KBM-7 (cell line): ENCODE data around the gene POU2F2.

Experiments
- DNase-seq: peaks from one replicate; pipeline ENCODE4 v3.0.0-alpha.2; 2015
- in situ Hi-C: fragments of 300-500 bp; cut with MboI; formaldehyde crosslinking; loops from 2 replicates; pipeline ENCODE4 v1.14.3; 2020; ENCODE audit warnings: low sequenced_read_pairs, low pct_unique_long_range_greater_than_20kb, mixed read lengths

POU2F2 gene

DNA sequence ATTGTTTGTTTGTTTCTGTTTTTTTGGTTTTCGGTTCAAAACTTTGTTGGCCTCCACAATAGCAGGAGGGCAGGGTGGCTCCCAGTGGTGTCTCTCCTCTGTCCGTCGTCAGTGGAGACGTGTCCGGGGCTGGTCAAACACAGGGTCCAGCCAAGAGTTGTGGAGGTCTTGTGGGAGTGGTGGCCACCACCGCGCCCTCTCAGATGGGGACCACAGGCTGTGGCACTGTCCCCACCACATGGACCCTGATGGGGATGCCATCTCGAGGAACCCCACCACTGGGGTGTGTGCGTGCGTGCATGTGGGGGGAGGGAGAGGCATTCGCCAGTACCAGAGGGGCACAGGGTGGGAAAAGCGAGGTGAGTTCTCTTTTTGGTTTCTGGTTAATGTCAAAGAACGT lies 42.5 kb downstream of the POU2F2 start:
- in situ Hi-C loops: no loop called here
- no peak for DNase-seq

DNA sequence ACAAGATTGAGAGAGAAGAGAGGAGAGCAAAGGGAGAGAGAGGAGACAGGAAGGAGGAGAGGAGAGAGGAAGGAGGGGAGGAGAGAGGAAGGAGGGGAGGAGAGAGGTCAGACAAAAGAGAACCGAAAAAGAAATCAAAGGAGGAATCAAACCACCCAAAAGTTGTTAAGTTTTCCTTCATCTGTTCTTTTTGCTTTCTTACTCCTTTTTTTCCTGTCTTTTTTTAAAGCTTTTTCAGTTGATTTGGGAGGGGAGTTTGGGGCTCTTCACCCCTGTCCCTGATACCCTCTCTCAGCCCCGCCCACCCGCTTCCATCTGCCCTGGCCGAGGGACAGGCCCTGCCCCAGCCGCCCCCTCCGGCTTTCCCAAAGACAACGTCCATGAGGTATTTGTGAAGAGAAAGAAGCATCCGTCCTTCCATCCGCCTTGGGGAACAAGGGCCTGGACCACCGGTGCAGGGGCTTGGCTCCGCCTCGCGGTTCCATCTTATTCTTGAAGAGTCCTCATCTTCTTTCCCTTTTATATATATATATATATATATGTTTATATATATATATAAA lies 43.0 kb downstream of the POU2F2 start:
- no peak for DNase-seq
- in situ Hi-C loops: no loop called here

DNA sequence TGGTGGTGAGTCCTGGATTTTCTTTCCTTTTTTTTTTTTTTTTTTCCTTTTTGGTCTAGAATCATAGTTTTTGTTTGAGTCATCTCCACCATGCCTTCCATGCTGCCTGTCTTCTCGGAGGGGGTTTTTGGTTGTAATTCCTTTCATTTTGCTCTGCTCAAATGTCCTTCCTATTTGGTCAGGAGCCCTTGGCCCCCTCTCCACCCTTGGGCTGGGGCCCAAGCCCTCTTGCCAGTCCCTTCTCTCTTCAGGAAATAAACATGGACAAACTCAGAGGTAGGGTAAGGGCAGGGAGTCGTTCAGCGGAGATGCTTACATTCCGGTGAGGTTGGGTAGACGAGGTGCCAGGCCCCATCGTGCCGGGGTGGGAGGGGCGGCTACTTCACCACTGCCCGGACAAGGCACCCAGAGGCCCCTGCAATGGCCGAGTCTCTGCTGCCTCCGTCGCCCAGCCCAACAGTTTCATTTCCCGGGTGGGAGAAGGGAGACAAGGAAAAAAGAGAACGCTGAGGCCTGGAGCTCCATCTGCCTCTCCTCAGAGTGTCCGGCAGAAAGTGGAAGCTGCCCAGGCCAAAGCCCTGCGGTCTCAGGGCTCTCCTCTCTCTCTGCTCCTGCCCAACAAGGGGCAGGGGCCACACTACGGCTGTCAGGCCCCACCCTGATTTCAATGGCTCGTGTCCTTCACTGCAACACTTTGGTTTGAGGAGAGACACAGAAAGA lies 43.6 kb downstream of the POU2F2 start:
- in situ Hi-C loops: no loop called here
- no peak for DNase-seq

DNA sequence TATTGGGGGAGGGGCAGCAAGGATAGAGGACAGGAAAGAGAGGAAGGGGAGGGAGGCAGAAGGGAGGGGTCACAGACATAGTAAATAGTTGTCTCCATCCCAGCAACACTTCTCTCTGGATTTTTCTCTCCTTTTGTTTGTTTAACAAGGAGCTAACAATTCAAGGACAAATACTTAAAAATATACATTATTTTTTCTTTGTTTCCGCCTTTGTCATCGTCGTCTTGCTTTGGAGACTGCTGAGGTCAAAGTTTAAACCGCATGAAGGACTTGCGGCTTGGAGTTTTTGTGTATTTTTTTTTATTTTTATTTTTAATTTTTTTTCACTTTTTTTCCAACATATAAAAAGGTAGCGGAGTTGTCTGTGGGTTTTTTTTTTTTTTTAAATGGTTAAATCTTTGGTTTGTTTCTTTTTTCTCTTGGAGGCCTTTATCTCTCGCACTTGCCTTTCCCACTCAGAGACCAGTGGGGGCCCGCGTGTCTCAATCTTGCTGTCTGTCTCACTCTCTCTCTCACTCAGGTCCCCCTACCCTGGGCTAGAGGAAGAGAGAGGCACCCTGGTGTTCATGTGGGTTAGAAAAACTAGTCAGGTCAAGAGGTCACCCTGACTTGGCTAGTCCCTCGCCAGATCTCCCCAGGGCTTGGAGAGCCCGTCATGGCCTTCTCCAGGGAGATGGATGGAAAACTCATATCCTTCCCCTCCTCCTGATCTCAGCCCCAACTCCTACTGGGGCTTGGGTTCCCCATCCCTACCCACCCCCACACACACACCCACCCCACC lies 45.3 kb downstream of the POU2F2 start:
- DNase-seq: no peak
- in situ Hi-C loops: no loop called here

DNA sequence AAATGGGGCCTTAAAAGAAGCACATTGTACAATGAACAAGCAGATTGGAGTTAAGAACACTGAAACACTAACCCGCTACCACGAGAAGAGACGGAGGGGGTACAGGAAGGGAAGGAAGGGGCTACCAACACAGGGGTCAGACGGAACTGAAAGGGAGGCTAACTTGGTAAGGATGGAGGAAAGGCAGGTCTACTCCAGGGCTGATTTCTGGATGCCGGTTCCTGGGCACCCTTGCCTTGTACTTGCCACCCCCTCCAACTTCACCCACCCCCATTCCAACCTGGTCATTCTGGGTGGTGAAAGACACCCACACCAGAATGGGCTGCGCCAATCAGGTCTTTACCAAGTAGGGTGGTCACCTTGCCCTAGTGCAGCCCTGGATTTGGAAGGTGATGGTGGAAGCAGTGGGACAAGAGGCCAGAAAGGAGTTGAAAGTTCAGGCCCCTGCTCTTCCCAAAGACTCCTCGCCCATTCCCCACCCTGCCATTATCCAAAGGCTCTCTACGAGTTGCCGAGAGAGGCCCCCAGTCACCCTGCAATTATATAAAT lies 46.0 kb downstream of the POU2F2 start:
- in situ Hi-C loops: no loop called here
- DNase-seq: no peak

DNA sequence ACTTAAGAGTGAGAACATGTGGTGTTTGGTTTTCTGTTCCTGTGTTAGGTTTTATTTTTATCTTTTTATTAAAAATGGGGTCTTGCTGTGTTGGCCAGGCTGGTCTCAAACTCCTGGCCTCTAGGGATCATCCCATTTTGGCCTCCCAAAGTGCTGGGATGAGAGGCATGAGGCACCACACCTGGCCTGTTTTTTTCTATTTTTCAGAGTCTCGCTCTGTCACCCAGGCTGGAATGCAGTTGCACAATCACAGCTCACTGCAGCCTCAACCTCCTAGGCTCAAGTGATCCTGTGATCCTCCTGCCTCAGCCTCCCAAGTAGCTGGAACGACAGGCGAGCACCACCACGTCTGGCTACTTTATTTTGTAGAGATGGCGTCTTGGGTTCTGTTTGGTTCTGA lies 48.7 kb downstream of the POU2F2 start:
- in situ Hi-C loops: no loop called here
- DNase-seq: no peak

DNA sequence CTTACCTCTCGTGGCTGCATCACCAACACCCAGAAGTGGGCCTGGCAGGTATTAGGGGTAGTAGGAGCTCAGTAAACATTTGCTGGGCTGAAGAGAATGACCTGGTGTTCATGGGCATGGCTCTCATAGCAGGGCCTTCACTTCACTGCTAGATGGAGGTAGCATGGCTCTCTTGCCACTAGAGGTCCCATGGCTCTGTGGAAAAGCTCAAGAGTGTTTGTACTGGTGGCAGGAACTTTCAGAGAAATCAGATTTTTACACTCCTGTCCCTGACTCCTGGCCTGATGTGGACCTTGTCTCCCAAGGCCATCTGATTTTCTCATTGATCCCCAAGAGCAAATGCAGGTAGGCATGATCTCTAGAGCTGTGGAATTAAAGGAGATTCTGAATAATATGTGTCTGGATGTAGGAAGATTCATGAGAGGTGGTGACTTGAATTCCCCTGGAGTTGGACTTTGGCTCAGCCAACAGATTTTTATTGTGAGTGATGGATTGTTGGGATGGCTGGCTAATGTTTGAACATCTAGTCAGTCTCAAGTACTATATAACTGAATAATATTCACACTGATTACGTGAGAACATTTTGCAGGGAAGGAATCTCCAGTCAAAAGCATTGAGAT lies 50.6 kb downstream of the POU2F2 start:
- in situ Hi-C loops: no loop called here
- peak; percentile 38 for DNase-seq

DNA sequence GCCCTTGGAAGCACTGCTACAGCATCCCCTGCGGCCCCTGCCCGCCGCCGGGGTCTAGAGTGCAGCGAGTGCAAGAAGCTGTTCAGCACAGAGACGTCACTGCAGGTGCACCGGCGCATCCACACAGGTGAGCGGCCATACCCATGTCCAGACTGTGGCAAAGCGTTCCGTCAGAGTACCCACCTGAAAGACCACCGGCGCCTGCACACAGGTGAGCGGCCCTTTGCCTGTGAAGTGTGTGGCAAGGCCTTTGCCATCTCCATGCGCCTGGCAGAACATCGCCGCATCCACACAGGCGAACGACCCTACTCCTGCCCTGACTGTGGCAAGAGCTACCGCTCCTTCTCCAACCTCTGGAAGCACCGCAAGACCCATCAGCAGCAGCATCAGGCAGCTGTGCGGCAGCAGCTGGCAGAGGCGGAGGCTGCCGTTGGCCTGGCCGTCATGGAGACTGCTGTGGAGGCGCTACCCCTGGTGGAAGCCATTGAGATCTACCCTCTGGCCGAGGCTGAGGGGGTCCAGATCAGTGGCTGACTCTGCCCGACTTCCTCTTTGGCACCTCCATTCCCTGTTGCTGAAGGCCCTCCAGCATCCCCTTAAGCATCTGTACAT lies 51.4 kb downstream of the POU2F2 start:
- in situ Hi-C loops: no loop called here
- DNase-seq: no peak

DNA sequence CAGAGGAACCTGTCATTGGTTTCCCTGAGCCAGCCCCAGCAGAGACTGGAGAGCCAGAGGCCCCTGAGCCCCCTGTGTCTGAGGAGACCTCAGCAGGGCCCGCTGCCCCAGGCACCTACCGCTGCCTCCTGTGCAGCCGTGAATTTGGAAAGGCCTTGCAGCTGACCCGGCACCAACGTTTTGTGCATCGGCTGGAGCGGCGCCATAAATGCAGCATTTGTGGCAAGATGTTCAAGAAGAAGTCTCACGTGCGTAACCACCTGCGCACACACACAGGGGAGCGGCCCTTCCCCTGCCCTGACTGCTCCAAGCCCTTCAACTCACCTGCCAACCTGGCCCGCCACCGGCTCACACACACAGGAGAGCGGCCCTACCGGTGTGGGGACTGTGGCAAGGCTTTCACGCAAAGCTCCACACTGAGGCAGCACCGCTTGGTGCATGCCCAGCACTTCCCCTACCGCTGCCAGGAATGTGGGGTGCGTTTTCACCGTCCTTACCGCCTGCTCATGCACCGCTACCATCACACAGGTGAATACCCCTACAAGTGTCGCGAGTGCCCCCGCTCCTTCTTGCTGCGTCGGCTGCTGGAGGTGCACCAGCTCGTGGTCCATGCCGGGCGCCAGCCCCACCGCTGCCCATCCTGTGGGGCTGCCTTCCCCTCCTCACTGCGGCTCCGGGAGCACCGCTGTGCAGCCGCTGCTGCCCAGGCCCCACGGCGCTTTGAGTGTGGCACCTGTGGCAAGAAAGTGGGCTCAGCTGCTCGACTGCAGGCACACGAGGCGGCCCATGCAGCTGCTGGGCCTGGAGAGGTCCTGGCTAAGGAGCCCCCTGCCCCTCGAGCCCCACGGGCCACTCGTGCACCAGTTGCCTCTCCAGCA lies 52.1 kb downstream of the POU2F2 start:
- DNase-seq: no peak

DNA sequence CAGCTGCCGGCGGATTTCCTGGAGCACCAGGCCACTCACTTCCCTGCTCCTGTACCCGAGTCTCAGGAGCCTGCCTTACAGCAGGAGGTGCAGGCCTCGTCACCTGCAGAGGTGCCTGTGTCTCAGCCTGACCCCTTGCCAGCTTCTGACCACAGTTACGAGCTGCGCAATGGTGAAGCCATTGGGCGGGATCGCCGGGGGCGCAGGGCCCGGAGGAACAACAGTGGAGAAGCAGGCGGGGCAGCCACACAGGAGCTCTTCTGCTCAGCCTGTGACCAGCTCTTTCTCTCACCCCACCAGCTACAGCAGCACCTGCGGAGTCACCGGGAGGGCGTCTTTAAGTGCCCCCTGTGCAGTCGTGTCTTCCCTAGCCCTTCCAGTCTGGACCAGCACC lies 53.0 kb downstream of the POU2F2 start:
- in situ Hi-C loops: no loop called here
- no peak for DNase-seq

More for the DNA sequence above, 52.1 kb downstream of the POU2F2 start:
- in situ Hi-C loops: no loop called here

DNA sequence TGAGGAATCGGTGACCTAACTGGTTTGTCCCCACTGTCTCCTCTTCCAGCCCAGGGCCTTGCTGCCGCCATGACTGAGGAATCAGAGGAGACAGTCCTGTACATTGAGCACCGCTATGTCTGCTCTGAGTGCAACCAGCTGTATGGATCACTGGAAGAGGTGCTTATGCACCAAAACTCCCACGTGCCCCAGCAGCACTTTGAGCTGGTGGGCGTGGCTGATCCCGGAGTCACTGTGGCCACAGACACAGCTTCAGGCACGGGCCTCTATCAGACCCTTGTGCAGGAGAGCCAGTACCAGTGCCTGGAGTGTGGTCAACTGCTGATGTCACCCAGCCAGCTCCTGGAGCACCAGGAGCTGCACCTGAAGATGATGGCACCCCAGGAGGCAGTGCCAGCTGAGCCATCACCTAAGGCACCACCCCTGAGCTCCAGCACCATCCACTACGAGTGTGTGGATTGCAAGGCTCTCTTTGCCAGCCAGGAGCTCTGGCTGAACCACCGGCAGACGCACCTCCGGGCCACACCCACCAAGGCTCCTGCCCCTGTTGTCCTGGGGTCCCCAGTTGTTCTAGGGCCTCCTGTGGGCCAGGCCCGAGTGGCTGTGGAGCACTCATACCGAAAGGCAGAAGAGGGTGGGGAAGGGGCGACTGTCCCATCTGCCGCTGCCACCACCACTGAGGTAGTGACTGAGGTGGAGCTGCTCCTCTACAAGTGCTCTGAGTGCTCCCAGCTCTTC lies 53.5 kb downstream of the POU2F2 start:
- in situ Hi-C loops: no loop called here

DNA sequence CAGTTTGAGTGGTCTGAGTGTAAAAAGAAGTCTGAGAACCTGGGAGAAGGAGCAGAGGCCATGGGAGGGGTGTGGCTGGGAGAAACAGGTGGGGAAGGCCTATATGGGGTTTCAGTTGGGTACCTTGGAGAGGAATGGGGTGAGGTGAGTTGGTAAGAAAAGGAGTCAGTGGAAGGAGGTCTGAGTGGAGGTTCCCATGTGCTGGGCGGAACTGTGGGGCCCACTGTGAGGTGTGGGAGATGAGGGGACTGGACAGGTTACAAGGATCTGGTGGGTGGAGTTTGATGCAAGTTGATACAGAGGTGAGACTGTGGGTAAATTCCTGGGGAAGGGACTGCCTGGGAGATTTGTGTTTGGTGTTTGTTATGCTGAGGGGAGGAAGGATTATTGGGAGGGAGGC lies 54.2 kb downstream of the POU2F2 start:
- DNase-seq: no peak
- in situ Hi-C loops: no loop called here

More for the DNA sequence above, 53.5 kb downstream of the POU2F2 start:
- no peak for DNase-seq

DNA sequence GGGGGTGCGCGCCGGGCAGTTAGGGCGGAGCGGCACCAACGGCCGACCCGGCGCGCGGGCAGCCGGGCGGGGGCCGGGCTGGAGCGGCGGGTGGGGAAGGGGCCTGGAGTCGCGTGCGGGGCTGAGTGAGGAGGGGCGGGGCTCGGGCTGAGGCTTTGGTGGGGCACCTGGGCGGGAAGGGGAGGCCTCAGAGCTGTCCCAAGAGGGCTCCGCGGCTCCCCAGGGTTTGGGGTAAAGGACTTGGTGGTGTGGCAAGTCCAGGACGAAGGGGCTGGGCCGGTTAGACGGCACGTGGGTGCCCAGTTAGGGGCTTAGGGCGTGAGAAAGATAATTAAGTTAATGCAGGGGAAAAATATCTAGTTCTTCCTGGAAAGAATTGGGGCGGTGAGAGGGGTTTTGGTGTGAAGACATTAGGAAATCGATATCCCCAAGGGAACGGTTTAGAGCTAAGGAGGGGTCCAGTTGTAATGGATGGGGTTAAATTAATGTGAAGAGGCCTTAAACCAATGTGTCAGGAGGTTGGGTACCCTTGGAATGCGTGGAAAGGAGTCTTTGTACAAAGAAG lies 55.8 kb downstream of the POU2F2 start:
- peak; percentile 12 for DNase-seq

DNA sequence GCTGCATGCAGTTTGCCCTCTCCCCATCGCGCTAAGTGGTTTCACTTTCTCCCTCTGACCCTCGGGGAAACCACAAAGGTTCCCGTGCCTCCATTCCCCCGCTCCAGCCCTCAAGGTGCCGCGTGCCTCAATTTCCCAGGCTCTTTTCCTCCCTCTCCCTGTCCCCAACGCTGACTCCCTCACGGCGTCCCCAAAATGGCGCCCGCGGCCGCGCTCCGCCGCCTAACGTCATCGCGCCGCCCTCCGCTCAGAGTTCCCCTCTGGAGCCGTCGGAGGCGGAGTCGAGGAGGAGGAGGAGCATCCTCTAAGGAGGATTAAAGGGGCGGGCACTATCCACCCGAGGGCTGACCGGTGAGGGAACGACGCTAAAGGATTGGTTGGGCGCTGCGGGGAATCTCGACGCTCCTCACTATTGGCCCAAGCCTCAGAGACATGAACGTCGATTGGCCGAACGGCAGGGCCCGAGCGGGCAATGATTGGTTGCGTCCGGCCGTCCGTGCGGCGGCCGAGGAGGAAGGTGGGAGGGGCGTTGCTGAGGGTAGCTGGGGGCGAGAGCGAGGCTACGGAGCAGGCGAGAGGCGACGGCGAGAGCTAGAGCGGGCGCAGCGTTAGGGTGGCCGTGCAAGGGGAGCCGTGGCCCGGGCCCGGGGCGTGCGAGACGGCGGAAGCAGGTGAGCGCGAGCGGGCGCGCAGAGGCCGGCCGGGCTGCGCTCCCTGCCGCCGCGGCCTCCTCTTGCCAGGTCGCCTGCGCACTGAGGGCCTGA lies 56.4 kb downstream of the POU2F2 start, which contains the start of gene ZNF574:
TSS of gene ZNF574 (plus strand) at position 551 of the 764 bp plus-strand sequence. CDS start 2,441 bp downstream, outside the sequence.
- peak; percentile 100 for DNase-seq
- in situ Hi-C loops: no loop called here

More for the DNA sequence above, 55.8 kb downstream of the POU2F2 start:
- in situ Hi-C loops: no loop called here

DNA sequence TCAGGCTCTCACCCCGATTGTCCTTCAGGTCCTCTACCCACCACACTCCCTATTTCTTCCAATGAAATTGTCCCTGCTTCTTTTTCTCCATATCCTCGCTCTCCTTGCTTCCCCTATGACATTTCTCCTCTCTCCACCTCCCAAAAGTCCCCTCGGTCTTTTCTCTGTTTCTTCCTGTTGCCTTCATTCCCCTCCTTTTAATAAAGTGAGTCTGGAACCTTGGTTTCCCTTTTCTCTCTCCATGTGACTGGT lies 57.0 kb downstream of the POU2F2 start:
- in situ Hi-C loops: no loop called here
- DNase-seq: no peak

DNA sequence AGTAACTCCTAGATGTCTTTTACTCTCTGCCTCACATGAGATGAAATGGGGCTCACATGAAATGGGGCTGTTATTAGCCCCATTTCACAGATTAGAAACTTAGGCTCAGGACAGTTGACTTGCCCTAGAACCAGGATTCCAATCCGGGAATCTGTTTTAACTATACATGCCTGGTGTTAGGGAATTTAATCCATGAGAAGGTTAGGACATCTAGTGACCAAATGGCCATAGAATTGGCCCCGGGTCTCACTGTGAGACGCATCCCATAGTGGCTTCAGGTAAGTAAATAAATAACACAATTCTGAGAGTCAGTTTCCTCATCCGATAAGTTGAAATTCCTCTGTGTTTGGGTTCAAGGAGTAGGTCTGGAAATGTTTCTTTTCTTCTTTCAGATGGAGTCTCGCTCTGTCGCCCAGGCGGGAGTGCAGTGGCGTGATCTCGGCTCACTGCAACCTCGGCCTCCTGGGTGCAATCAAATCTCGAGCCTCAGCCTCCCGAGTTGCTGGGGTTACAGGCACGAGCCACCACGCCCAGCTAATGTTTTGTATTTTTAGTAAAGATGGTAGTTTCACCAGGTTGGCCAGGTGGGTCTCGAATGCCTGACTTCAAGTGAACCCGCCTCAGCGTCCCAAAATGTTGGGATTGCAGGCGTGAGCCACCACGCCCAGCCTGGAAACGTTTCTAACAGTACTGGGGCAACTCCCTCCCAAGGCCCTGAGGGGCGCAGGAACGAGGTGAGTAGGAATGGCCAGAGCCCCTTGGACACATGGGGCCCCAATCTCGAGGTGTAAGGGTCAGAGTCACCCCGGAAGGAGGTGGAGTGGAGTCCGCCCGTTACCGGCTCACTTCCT lies 57.5 kb downstream of the POU2F2 start:
- DNase-seq: peak; percentile 12
- in situ Hi-C loops: no loop called here
